OCI-LY7 (cell line): ENCODE results near the gene CTXN3.

ENCODE experiments used
- CTCF ChIP-seq: fragments of 200-600 bp; sonication (generic); conservative IDR thresholded peaks from 2 replicates; pipeline ENCODE4 v1.5.1; 2014; ENCODE audit warnings: mild to moderate bottlenecking, antibody characterized with exemption, low read length, moderate library complexity, mixed read lengths
- EZH2phosphoT487 ChIP-seq: fragments of 200-600 bp; sonication (generic); IDR thresholded peaks from 2 replicates; pipeline ENCODE4 v1.6.1; 2018; ENCODE audit warnings: low read depth, borderline replicate concordance, mild to moderate bottlenecking, mixed run types, antibody characterized with exemption, low read length, moderate library complexity, mixed read lengths

GRCh38 chr5:127696683-127697082 is 47.8 kb downstream of the CTXN3 start:
- TF ChIP-seq EZH2phosphoT487 (no peak), CTCF (no peak)
